HG03039 (cell line): ENCODE measurements around the gene DUSP9.

Source experiments
- ATAC-seq: cut with Tn5 transposase; IDR thresholded peaks from one replicate; pipeline ENCODE4 v1.9.1; 2021; ENCODE audit warnings: mild to moderate bottlenecking, moderate library complexity; ENCODE audit not compliant: unreplicated experiment

DUSP9 gene

DNA sequence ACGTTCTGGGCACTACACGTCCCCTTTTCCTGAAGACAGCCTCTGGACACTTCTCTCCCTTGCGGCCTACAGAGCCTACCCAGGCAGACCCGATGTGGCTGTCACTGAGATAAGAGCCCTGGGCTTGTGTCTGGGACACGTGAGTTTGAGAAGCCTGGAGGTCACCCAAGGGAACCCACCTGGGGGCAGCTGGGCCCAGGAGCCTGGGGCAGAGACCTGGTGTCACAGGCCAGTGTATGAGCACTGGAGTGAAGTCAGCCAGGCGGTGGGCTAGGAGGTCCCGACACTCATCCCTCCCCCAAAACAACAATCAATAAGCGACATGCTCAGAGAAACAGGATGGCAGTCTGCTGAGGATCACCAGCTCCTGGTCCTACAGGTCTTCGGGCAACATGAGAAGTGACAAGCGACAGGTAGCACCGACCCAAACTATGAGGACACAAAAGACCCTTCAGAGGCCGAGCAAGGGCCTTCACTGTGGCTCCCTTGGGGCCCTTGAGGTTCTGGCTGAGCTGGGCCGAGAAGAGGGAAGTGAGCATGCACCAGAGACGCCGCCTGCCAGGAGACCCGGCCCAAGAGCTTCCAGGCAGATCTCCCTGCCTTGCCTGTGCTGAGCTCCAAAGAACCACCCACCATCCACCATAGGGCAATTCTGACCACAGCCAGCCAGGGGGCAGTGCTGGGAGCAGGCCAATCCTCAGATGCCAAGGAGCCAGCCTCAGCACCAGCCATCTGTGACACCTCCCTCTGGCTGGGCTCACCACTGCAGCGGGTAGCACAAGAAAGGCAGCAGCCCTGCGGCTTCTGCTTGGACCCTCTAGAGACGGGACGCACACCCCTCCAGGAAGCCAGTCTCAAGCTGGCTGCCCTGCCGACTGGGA is 11.0 kb upstream of the DUSP9 start:
- no peak for ATAC-seq

DNA sequence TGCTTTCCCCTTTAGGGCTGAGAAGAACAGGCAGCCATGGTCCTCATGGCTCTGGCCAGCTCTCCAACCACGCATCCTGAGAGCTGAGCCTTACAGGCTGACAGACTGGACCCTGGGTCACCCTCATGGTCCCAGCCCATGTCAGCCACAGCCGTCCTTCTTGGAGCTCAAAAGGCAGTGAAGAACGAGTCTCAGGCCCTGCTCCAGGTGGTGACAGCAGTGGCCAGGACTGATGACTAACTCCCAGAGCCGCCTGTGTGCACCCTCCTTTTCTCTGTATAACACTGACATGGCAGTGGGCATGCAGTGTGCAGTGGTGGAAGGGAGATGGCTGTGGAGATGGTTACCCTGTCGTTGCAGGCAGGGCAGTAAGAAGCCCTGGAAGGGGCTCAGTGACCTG is 10.3 kb upstream of the DUSP9 start:
- no peak for ATAC-seq

DNA sequence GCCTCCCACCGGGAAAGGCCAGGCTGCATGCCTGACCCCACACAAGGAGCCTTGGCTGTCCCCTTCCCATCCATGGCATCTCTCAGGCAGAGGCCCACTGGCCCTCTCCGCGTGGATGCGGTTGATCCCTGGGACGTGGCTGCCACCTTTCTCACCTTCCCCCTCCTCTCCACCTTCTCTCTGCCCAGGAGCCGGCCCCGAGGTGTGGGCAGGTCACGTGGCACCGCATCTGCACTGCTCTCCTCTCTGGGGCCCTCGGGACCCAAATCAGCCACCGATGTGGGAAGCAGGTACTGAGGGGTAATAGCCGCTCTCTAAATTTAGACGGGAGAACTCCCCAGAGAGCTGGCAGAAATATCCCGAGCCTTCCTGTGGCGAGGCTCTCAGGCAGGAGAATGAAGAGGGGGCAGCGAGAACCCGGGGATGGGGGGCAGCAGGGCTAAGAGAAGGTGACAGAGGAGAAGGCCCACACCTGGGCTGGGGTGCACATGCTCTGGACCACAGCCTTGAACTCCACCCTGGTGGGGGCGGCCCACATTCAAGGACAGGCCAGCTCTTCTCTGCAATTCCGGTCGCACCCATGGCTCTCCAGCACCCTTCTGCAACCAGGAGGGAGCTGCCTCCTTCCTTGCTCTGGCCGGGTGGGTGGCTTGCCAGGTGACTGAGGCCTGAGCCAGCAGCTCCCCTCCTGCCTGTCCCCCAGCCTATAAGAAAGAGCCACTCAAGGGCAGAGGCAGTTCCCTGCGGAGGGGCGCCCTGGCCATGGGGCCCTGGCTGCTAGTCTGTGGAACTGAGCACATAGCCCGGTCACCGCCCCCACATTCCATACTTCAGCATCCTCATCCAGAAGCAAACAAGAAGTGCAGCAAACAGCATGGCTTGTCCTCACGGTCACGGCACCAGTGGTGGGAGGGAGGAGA is 9.6 kb upstream of the DUSP9 start:
- ATAC-seq: no peak

DNA sequence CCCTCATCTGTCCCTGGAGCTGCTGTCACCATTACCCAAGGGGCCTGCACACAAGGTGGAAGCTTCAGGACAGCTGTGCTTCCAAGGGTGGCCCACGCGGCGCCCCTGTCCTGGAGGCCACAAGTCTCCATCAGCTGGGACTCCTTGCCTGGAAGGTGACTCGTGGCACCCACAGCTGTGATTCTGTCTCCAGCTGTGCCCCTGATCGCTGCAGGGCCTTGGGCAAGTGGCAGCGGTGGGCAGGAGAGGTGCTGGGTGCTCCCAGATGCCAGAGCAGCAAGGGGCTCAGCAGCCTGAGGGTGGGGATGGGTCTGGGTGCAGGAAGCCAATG is 9.0 kb upstream of the DUSP9 start:
- ATAC-seq: no peak

DNA sequence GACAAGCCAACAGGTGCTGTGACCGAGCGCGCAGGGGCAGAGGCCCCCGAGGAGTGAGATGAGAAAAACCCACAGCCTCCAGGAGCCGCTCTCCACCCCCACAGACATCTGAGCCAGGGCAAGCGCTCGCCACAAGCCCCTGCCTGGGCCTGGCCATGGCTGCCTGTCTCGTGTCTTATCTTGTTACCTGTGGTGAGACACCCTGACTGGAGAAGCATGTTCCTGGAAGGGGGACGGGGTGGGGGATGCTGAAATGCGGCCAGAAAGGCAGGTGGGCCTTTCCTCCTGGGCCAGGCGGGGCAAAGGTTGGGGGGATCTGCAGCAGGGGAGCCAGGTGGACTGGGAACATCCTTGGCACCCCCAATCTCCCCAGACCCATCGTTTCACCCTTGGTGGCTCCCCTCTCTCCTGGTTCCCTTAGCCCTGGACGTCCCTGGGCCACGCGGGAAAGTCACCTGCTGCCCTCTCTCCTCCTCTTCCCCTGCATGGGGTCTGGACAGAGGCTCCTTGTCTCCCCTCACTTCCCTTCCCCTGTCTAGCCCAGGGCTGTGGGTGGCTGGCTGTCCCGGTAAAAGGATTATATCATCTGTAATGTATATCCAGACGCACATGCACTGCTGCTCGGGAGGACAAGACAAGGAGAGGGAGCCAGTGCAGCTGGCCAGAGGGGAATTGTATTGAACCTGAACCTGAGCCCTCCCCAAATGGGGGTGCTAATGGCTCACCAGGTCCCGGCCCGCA is 8.4 kb upstream of the DUSP9 start:
- no peak for ATAC-seq

DNA sequence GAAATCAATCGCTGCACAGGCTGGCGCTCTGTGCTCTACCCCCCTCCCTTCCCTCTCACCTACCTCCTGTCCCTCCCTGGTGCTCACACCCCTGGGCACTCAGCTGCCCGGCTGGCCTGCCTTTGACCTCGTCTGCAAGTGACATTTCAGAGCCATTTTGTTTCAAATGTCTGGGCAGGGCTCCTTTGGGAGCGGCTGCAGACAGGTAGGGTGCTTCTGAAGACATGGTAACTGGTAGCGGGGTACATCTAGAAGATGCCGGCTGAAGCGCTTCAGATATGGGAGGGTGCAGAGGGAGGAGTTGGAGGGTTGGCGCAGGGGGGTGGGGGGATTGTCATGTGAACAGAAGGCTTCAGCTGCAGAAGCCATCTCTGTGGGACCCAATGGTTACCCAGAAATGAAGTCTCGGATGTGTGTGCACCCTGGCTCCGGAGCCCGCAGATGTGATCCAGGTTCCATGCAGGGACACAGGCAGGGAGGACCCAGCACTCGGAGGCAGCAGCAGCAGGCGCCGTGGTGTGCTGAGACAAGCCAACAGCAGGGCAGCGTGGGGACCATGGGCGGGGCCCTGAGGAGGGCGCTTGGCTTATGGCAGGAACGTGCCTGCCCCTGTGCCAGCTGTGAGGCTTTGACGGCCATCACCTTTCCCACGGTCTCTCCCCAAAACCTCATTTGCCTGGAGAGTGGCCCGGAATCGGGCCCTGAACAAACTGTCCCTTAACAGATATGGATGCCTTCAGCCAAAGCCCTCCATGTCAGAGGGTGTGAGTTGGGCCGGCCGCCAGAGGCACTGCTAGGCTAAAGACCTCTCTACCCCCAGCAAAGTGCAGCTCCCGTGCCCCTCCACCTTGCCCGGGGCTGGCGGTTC is 7.6 kb upstream of the DUSP9 start:
- no peak for ATAC-seq

DNA sequence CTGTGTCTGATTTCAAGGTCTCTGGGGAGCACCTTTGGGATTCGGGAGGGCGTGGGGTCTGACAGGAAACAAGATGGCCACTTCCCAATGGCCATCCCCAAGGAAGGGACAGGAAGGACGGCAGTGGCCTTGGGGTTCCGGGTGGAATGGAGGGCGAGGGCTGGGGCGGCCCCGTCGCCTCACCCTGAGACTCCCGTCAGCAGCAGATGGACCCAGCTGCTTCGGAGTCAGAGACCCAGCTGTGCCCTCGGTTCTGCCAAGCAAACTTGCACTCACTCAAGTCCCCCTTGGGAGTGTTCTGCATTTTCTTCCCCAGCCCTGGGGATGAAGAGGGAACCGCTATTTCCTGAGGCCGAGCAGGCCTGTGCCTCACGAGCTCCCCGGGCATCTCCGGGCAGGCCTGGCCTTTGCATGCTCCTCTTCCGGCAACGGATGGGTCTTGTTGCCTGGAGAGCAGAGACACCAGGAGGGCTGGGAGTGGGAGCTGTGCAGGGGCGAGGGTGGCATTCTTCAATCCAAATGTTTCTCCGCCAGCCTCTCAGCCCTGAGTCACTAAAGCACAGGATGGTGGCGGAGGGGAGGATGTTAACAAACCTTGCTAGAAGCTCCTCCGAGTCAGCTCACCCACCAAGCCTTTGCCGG is 6.8 kb upstream of the DUSP9 start:
- no peak for ATAC-seq

DNA sequence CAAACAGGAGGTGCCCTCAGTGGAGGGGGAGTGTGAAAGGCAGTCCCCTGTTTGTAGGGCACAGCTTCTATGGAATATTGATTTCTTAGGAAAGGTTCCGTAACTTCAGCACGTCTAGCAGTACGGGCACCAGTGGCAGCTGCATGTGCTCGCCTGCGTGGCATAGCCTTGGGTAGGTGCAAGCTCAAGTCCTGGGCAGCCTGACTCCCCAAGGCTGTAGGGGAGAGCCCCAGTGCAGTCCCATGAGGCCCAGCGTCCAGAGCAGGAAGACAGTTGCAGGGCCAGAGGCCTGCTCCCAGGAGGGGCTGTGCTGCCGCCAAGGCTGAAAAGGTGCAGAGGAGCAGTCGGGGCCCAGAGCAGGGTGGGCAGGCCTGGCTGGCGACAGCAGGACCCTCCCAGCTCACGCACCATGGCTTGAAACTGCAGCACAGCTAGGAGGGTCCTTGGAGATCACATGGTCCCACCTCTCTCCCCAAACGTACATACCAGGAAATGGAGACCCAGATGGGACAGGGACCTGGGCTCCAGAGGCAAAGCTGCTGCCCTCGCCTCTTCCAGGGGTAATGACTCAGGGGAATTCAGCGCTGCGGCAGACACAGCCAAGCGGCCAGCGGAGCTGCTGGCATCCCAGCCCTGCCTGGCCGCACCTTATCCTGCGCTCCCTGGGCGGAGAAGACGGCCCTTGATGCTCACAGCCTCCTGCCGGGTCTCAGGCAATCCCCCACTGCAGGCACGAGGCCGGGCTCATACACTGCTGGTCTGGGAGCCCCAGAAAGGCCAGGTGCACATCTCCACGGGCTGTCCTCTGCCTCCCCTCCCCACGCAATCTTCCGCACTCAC is 6.0 kb upstream of the DUSP9 start:
- ATAC-seq: no peak

DNA sequence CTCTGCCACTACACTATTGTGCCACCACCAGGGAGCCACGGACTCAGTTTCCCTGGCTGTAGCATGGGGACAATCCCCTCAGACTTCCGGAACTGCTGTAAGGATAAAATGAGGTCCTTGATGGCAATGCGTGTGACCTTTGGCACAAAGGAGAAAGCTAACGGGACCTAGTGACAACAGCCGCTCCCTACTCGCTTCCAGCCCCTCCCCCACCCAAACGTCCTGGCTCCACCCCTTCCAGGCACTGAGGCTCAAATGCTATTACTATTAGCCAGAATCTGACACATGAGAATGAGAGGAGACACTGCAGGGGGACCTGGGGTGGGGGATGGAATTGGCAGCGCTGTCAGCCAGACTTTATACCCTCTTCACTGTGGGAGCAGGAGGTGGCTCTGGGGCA is 5.4 kb upstream of the DUSP9 start:
- ATAC-seq: no peak

DNA sequence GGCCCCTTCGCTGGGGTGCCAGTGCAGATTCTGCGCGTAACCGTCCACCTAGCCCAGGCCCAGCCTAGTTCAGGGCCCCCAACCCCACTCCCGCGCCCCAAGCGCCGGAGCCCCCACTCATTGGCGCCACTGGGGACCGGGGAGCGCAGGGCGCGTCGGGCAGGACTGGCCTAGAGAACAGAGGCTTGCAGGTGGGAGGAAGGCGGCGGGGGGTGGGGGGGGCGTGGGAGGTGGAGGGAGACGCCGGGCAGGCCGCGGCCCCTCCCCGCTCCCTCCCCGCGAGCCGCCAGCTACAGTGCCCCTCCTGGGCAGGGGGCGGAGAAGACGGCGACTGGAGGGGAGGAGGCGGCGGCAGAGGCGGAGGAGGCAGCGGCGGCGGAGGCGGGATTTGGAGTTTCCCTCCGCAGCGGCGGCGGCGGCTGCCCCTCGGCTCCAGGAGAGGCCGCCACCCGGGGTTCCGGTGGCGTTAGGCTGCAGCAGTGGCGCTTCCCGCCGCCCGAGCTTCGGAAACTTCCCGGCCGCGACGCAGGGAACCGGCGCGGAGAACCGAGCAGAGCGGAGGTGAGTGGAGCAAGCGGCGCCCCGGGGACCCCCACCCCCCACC is 4.8 kb upstream of the DUSP9 start:
- ATAC-seq: no peak

DNA sequence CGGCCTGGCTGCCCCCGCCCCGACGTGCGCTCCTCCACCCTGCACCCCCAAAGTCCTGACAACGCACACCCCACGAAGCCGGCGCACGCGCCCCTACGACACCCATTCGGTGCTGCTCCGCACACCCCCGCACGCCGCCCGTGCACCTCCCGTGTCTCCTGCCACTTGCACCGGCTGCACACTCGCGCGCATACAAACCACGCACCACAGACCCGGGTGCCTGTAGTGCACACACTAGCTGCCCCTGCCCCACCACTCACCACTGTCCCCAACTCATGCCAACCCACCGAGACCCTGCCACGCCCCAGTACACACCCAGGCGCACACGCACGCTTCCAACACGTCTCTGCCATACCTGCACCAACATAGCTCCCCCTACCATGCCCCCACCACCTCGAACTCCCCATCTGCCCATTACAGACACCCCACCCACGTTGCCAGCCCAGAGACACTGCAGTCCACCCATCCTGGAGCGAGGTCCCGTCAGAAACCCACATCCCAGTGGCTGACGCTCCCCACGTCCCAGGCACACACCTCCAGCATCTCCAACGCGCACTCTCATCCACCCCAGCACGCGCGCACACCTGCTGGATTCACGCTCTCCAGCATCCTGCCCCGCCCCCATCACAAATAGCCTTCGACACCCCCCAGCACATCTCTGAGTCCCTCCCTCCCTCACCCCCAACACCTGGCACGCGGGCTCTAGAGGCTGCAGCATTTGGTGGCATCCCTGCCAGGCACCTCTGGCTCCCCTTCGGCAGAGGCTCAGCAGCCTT is 4.2 kb upstream of the DUSP9 start:
- ATAC-seq: no peak

DNA sequence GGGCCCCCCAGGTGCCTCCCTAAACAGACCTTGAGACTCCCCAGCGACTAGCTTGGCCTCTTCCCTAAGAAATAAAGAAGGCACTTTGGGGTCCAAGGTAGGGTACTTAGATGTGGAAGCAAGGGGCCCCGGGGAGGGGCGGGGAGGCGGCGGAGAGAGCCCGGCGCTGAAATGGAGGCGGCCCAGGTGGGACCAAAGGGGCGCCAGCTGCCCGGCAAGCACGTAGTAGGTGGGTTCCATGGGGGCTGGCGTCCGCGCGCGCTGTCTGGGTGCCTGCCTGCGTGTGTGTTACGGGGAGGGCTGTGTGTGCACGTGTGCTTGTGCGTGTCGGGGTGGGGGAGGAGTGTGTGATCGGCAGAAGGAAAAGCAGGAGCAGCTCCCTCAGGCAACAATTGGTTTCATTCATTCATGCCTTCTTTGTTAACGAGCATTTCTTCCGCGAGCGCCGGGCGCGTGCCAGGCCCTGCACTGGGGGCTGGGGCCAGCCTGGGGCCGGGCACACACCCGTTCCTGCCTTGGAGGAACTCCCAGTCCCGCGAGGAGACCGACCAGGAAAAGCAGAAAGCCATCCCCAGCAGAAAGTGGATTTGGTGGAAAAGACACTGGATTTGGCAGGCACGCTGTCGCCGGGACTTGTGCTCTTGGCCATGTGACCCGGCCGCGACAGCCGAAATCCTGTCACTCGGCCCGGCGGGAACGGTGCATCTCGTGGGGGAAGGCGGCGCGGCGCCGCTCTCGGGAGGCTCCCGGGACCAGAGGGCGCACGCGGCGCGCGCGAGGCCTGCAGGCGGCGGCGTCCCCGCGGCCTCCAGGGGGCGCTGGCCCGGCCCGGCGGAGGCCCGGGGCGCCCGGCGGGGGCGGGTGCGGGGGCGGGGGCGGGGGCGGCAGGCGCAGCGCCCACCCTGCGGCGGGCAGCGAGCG is 3.3 kb upstream of the DUSP9 start:
- no peak for ATAC-seq

DNA sequence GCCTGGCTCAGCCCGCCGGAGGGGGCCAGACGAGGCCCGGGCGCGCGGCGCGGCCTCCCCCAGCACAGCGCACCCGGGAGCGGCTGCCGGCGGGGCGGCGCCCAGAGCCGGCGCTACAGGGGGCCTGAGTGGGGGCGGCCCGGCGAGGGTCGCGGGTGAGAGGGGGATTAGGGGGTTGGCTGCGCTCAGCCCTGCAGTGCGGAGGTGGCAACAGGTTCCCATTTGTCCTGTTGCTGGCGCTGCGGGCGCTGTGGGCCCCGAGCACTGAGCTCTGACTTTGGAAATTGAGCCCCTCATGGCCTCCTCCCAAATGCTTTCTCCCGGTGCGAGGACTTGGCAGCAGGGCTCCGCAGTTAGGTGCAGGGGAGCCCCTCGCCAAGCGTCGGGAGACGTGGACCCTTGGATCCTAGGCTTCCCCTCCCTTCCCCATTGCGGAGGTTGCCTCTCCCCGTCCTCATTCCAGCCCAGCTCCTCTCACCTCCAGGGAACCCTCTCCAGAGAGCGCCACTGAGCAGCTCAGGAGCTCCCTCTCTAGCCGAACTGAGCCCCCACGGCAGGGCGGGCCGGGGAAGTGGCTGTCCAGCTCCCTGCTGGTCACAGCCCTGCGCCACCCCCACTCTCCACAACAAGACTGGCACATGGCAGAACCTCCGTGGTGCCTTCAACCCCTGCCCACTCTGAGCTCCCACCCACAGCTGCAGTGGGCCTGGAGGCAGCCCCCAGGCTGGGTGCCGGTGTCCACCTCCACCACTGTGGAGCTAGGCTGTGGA is 2.5 kb upstream of the DUSP9 start:
- no peak for ATAC-seq

DNA sequence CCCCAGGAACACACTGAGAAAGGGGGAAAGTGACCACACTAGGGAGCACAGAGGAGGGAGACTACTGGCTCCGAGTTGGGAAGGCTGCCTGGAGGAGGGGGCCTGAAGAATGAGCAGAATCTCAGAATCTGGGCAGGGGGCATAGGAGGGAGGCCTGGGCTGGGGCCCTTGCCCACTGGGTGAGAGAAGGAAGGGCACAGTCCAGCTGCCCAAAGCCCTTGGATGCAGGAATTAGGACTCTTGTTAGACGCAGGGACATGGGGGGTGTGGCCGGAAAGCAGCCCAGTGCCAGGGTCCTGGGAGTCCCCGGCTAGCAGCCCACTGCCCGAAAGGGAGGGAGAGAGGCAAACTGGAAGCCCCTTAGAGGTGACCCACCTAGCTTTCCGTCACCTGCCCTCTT is 1.9 kb upstream of the DUSP9 start:
- ATAC-seq: no peak

DNA sequence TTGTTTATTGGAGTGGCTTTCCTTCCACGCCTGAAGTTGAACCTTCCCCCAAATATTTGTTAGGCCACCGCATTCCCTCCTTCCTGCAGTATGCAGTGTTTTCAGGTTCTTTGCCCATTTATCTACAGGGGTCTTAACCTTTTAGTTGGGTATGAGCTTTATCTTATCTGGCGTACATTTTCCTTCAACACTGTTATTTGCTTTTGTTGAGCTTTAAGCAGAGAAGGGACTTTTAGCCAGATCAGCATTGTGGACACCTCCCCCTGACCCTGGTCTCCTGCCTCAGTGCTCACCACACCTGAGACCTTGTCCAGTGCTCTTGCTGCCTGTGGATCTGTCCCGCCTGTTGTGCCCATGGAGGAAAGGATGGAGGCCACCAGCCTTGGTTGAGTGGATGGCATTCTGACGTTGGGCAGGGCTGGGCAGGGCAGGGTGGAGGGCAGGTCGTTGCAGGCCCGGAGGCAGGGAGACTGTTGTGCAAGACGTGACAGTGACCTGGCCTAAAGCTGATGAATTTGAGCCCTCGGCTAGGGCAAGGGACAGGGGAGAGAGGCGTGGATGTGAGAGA is 998 bp upstream of the DUSP9 start:
- no peak for ATAC-seq
